Neural progenitor cell (in vitro differentiated cells): ENCODE results near the gene MGRN1. TPM values are rescaled to one million over a fixed set of nuclear protein-coding genes. Genes with fewer than 3 reads are reported as not detected.

Experiments
- DNase-seq: peaks from one replicate; pipeline ENCODE4 v3.0.0-alpha.2; 2016; ENCODE audit warnings: low spot score
- H2AFZ ChIP-seq: fragments of 200-600 bp; sonication (generic); replicated peaks from 2 replicates; pipeline ENCODE4 v1.6.1; 2016; ENCODE audit warnings: antibody characterized with exemption
- H3F3A ChIP-seq: fragments of 200-600 bp; sonication (generic); 2 replicates; pipeline ENCODE4 v1.6.1; 2016; ENCODE audit warnings: antibody characterized with exemption, low read depth
- H3K27ac ChIP-seq: fragments of 200-600 bp; sonication (generic); 2 replicates; pipeline ENCODE4 v1.5.1; 2016; ENCODE audit warnings: mild to moderate bottlenecking
- H3K27me3 ChIP-seq: fragments of 200-600 bp; sonication (generic); 2 replicates; pipeline ENCODE4 v1.6.1; 2016; ENCODE audit warnings: mild to moderate bottlenecking, moderate library complexity
- H3K36me3 ChIP-seq: fragments of 200-600 bp; sonication (generic); 2 replicates; pipeline ENCODE4 v1.5.1; 2016
- H3K4me1 ChIP-seq: fragments of 200-600 bp; sonication (generic); 2 replicates; pipeline ENCODE4 v1.6.1; 2016; ENCODE audit warnings: mixed run types
- H3K4me2 ChIP-seq: fragments of 200-600 bp; sonication (generic); 2 replicates; pipeline ENCODE4 v1.6.1; 2016
- H3K4me3 ChIP-seq: fragments of 200-600 bp; sonication (generic); 2 replicates; pipeline ENCODE4 v1.5.1; 2016
- H3K79me2 ChIP-seq: fragments of 200-600 bp; sonication (generic); 2 replicates; pipeline ENCODE4 v1.6.1; 2016; ENCODE audit warnings: low read depth
- H3K9ac ChIP-seq: fragments of 200-600 bp; sonication (generic); 2 replicates; pipeline ENCODE4 v1.6.1; 2016
- H3K9me3 ChIP-seq: fragments of 200-600 bp; sonication (generic); 2 replicates; pipeline ENCODE4 v1.5.1; 2016; ENCODE audit warnings: low read depth
- H4K20me1 ChIP-seq: fragments of 200-600 bp; sonication (generic); 2 replicates; pipeline ENCODE4 v1.6.1; 2016; ENCODE audit warnings: low read depth
- H3K27ac Mint-ChIP-seq: 3 replicates; pipeline ENCODE4 v1.8.0; 2021; ENCODE audit warnings: mixed read lengths
- H3K27me3 Mint-ChIP-seq: 2 replicates; pipeline ENCODE4 v1.8.0; 2022; ENCODE audit warnings: low read depth, mild to moderate bottlenecking, inconsistent platforms, moderate library complexity, mixed read lengths; ENCODE audit not compliant: insufficient read depth
- H3K36me3 Mint-ChIP-seq: 3 replicates; pipeline ENCODE4 v1.8.0; 2021; ENCODE audit warnings: mixed read lengths
- H3K4me1 Mint-ChIP-seq: 3 replicates; pipeline ENCODE4 v1.8.0; 2021; ENCODE audit warnings: mixed read lengths
- H3K4me3 Mint-ChIP-seq: 3 replicates; pipeline ENCODE4 v1.8.0; 2021; ENCODE audit warnings: mild to moderate bottlenecking, moderate library complexity, mixed read lengths
- H3K9me3 Mint-ChIP-seq: 3 replicates; pipeline ENCODE4 v1.8.0; 2020; ENCODE audit warnings: mixed read lengths
- EZH2 ChIP-seq: fragments of 200-600 bp; sonication (generic); IDR thresholded peaks from 2 replicates; pipeline ENCODE4 v1.6.1; 2017; ENCODE audit warnings: antibody characterized with exemption, mild to moderate bottlenecking, moderate library complexity
- EZH2phosphoT487 ChIP-seq: fragments of 200-600 bp; sonication (generic); IDR thresholded peaks from 2 replicates; pipeline ENCODE4 v1.6.1; 2017; ENCODE audit warnings: antibody characterized with exemption
- total RNA-seq: library from RNA; depleted of rRNA; stranded (reverse); fragments of >200 nt; gene quantifications from 2 replicates; pipeline ENCODE4 v1.2.3, GENCODE V29; 2015; ENCODE audit warnings: low replicate concordance
- TF ChIP-seq, protein P1 (sequence below): fragments of 200-600 bp; sonication (generic); IDR thresholded peaks from 2 replicates; pipeline ENCODE4 v1.5.1; 2017; ENCODE audit warnings: antibody characterized with exemption, mild to moderate bottlenecking

Gene MGRN1
- total RNA-seq, 1 donor from 2014 or later, result 17.5 TPM

DNA sequence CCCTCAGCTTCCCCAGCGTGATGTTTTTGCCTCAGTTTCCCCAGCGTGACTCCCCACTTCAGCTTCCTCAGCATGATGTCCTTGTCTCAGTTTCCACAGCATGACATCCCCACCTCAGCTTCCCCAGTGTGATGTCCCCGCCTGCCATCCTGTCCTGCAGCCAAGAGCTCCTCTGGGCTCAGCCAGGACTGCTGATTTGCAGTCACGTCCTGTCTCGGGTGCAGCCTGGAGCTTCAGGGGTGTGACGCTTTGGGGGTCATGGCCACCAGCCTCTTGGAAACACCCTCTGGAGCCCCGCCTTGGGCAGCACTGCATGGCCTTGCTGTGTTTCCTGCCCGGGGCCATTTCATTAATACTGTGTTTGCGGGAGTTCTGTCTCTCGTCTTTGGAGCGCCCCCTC is 52.2 kb downstream of the MGRN1 start:
- no peaks in the 10 kb centered on the region for H3K4me1 Mint-ChIP-seq
- Histone ChIP-seq H3K4me1 (no peaks in the 10 kb centered on the region), H3K9me3 (no peaks in the 10 kb centered on the region), H2AFZ (no peak overlapping the region), H3K27me3 (no peaks in the 10 kb centered on the region), H3K27ac (no peak overlapping the region), H4K20me1 (peaks cover 3% of the 10 kb centered on the region), H3F3A (no peaks in the 10 kb centered on the region), H3K36me3 (no peaks in the 10 kb centered on the region), H3K4me2 (no peak overlapping the region), H3K79me2 (no peaks in the 10 kb centered on the region), H3K4me3 (no peak overlapping the region), H3K9ac (no peak overlapping the region)
- H3K36me3 Mint-ChIP-seq, result peaks cover 3% of the 10 kb centered on the region
- DNase-seq, result no peak
- H3K27ac Mint-ChIP-seq, result no peak overlapping the region
- H3K27me3 Mint-ChIP-seq, result peaks cover 2% of the 10 kb centered on the region
- H3K4me3 Mint-ChIP-seq, result no peak overlapping the region
- TF ChIP-seq, protein P1, sequence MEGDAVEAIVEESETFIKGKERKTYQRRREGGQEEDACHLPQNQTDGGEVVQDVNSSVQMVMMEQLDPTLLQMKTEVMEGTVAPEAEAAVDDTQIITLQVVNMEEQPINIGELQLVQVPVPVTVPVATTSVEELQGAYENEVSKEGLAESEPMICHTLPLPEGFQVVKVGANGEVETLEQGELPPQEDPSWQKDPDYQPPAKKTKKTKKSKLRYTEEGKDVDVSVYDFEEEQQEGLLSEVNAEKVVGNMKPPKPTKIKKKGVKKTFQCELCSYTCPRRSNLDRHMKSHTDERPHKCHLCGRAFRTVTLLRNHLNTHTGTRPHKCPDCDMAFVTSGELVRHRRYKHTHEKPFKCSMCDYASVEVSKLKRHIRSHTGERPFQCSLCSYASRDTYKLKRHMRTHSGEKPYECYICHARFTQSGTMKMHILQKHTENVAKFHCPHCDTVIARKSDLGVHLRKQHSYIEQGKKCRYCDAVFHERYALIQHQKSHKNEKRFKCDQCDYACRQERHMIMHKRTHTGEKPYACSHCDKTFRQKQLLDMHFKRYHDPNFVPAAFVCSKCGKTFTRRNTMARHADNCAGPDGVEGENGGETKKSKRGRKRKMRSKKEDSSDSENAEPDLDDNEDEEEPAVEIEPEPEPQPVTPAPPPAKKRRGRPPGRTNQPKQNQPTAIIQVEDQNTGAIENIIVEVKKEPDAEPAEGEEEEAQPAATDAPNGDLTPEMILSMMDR, result no peak
- TF ChIP-seq EZH2 (no peak), EZH2phosphoT487 (no peak)
- no peaks in the 10 kb centered on the region for H3K9me3 Mint-ChIP-seq

DNA sequence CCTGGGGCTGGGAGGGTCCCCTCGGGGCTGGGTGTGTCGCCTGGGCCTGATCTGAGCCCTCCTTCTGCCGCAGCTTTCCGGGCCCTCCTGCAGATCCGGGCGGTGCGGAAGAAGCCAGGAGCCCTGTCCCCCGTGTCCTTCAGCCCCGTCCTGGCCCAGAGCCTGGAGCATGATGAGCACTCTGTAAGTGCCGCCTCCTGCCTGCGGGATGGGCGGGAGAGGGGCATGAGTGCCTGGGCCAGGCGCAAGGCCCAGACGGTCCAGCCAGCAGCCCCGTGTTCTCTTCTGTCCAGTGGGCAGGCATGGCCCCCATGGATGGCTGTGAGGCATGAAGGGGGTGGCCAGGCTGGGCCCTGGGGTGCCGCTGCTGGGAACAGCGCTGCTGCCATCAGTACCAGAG is 52.8 kb downstream of the MGRN1 start:
- no peak overlapping the region for H3K9ac ChIP-seq
- H3K36me3 ChIP-seq, result no peaks in the 10 kb centered on the region
- no peaks in the 10 kb centered on the region for H3K79me2 ChIP-seq
- H3K4me1 Mint-ChIP-seq, result no peaks in the 10 kb centered on the region
- H2AFZ ChIP-seq, result no peak overlapping the region
- H3K4me2 ChIP-seq, result no peak overlapping the region
- no peaks in the 10 kb centered on the region for H3K9me3 ChIP-seq
- no peak overlapping the region for H3K4me3 ChIP-seq
- peaks cover 3% of the 10 kb centered on the region for H4K20me1 ChIP-seq
- H3K27ac Mint-ChIP-seq, result no peak overlapping the region
- no peak overlapping the region for H3K4me3 Mint-ChIP-seq
- H3K36me3 Mint-ChIP-seq, result peaks cover 2% of the 10 kb centered on the region
- no peaks in the 10 kb centered on the region for H3F3A ChIP-seq
- TF ChIP-seq EZH2phosphoT487 (no peak), EZH2 (no peak)
- TF ChIP-seq, protein P1, result no peak
- peaks cover 2% of the 10 kb centered on the region for H3K27me3 Mint-ChIP-seq
- no peak overlapping the region for H3K27ac ChIP-seq
- H3K4me1 ChIP-seq, result no peaks in the 10 kb centered on the region
- H3K9me3 Mint-ChIP-seq, result no peaks in the 10 kb centered on the region
- H3K27me3 ChIP-seq, result no peaks in the 10 kb centered on the region
- no peak for DNase-seq

DNA sequence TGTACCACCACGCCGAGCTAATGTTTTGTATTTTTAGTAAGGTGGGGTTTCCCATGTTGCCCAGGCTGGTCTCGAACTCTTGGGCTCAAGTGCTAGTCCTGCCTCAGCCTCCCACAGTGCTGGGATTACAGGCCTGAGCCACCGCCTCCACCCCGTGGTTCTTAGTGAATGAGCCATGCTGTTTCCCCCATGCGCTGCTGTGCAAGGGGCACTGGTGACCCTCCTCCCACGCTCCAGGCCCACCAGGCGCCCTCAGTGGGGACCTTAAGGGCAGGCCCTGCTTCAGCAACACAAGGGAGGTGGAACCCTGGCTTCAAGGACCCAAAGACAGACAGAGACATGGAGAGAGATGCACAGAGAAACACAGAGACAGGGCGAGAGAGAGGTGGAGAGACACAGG is 53.4 kb downstream of the MGRN1 start:
- H4K20me1 ChIP-seq, result peaks cover 3% of the 10 kb centered on the region
- peaks cover 2% of the 10 kb centered on the region for H3K27me3 Mint-ChIP-seq
- TF ChIP-seq EZH2 (no peak), EZH2phosphoT487 (no peak)
- TF ChIP-seq, protein P1, result no peak
- H3K27ac Mint-ChIP-seq, result no peak overlapping the region
- H3K36me3 Mint-ChIP-seq, result peaks cover 2% of the 10 kb centered on the region
- H3K79me2 ChIP-seq, result no peaks in the 10 kb centered on the region
- no peaks in the 10 kb centered on the region for H3K4me1 ChIP-seq
- no peak overlapping the region for H3K9ac ChIP-seq
- H3K4me1 Mint-ChIP-seq, result no peaks in the 10 kb centered on the region
- H3K27me3 ChIP-seq, result no peaks in the 10 kb centered on the region
- H3K4me3 ChIP-seq, result no peak overlapping the region
- no peak overlapping the region for H2AFZ ChIP-seq
- no peaks in the 10 kb centered on the region for H3K9me3 Mint-ChIP-seq
- DNase-seq, result no peak
- H3F3A ChIP-seq, result no peaks in the 10 kb centered on the region
- H3K36me3 ChIP-seq, result no peaks in the 10 kb centered on the region
- H3K9me3 ChIP-seq, result no peaks in the 10 kb centered on the region
- no peak overlapping the region for H3K4me3 Mint-ChIP-seq
- no peak overlapping the region for H3K27ac ChIP-seq
- H3K4me2 ChIP-seq, result no peak overlapping the region

DNA sequence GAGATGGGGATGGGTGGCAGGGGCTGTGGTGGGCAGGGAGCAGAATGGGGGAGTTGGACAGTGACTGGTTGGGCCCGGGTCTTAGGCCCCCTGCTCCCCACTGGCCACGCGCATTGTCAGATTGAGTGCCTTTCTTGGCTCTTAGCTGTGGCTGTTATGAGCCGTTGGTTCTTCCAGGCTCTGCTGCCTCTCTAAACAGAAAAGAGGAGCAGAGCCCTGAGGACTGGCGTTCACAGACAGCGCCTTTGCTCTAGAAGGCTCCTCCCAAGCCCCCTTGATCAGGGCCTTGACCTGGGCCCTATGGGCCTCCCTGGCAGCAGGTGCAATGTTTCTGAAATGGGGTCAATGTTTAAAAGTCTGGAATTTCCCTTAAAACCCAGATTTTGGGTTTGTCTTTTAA is 54.0 kb downstream of the MGRN1 start:
- Histone ChIP-seq H3K4me3 (no peak overlapping the region), H3K9me3 (no peaks in the 10 kb centered on the region), H3K4me2 (no peak overlapping the region), H3K9ac (no peak overlapping the region), H3K27ac (no peak overlapping the region), H3F3A (no peaks in the 10 kb centered on the region), H3K4me1 (no peaks in the 10 kb centered on the region), H3K27me3 (no peaks in the 10 kb centered on the region), H2AFZ (no peak overlapping the region), H3K79me2 (no peaks in the 10 kb centered on the region), H4K20me1 (peaks cover 3% of the 10 kb centered on the region), H3K36me3 (no peaks in the 10 kb centered on the region)
- TF ChIP-seq EZH2 (no peak), EZH2phosphoT487 (no peak)
- TF ChIP-seq, protein P1, result no peak
- H3K4me3 Mint-ChIP-seq, result no peak overlapping the region
- peaks cover 2% of the 10 kb centered on the region for H3K27me3 Mint-ChIP-seq
- no peaks in the 10 kb centered on the region for H3K4me1 Mint-ChIP-seq
- peaks cover 1% of the 10 kb centered on the region for H3K36me3 Mint-ChIP-seq
- no peak overlapping the region for H3K27ac Mint-ChIP-seq
- no peaks in the 10 kb centered on the region for H3K9me3 Mint-ChIP-seq
- no peak for DNase-seq
